IMR-90 (cell line): ENCODE data around the gene PRKN. TPM values are rescaled to one million over a fixed set of nuclear protein-coding genes. Genes with fewer than 3 reads are reported as not detected.

ENCODE experiments used
- ATAC-seq: fragments of 200-7000 bp; cut with Tn5 transposase; 2 replicates; pipeline ENCODE4 v1.9.1; 2020; ENCODE audit warnings: low read depth, mild to moderate bottlenecking, moderate library complexity
- BruUV-seq: library from RNA; stranded (reverse); fragments of 400-500 nt; replicated peaks from 2 replicates; lab custom pipeline; 2021; lab: Mats Ljungman, UMichigan
- CTCF ChIA-PET: fragments of 300-600 bp; formaldehyde crosslinking; extraction: SDS; loops from one replicate; lab custom pipeline; 2021; ENCODE audit warnings: antibody characterized with exemption; lab: Yijun Ruan, JAX
- POLR2A ChIA-PET: fragments of 300-600 bp; sonication (Branson Sonifier 250); formaldehyde crosslinking; loops from one replicate; lab custom pipeline; 2022; ENCODE audit warnings: antibody characterized with exemption; ENCODE audit not compliant: unreplicated experiment; lab: Charles Lee
- DNase-seq: peaks from one replicate; pipeline ENCODE4 v3.0.0; 2013
- H2AFZ ChIP-seq: replicated peaks from 2 replicates; pipeline ENCODE3; 2013; ENCODE audit warnings: low read length, mild to moderate bottlenecking; ENCODE audit not compliant: poor library complexity
- H2AK5ac ChIP-seq: 2 replicates; pipeline ENCODE4 v1.6.1; 2013; ENCODE audit warnings: low read depth, low read length, inconsistent platforms
- H2AK9ac ChIP-seq: replicated peaks from 2 replicates; pipeline ENCODE3; 2013; ENCODE audit warnings: mild to moderate bottlenecking, low read depth, low read length, moderate library complexity; ENCODE audit not compliant: poor library complexity
- H2BK120ac ChIP-seq: 2 replicates; pipeline ENCODE4 v1.6.1; 2013; ENCODE audit warnings: low read depth, low read length, inconsistent platforms
- H2BK15ac ChIP-seq: 3 replicates; pipeline ENCODE4 v1.6.1; 2013; ENCODE audit warnings: low read depth, low read length, inconsistent platforms
- H2BK20ac ChIP-seq: 2 replicates; pipeline ENCODE4 v1.6.1; 2013; ENCODE audit warnings: low read depth, mild to moderate bottlenecking, inconsistent platforms, low read length, moderate library complexity
- H2BK5ac ChIP-seq: 2 replicates; pipeline ENCODE4 v1.6.1; 2013; ENCODE audit warnings: mild to moderate bottlenecking, low read depth, low read length, inconsistent platforms; ENCODE audit not compliant: poor library complexity, severe bottlenecking
- H3K14ac ChIP-seq: replicated peaks from 2 replicates; pipeline ENCODE4 v1.6.1; 2013; ENCODE audit warnings: low read depth, low read length, inconsistent platforms
- H3K18ac ChIP-seq: 2 replicates; pipeline ENCODE4 v1.6.1; 2013; ENCODE audit warnings: low read depth, low read length, control low read depth
- H3K23ac ChIP-seq: 2 replicates; pipeline ENCODE4 v1.6.1; 2013; ENCODE audit warnings: low read depth, low read length, inconsistent platforms
- H3K27ac ChIP-seq: 2 replicates; pipeline ENCODE4 v1.5.1; 2013; ENCODE audit warnings: mild to moderate bottlenecking, control low read depth, low read length; ENCODE audit not compliant: insufficient read depth
- H3K27me3 ChIP-seq: 2 replicates; pipeline ENCODE4 v1.6.1; 2013; ENCODE audit warnings: low read length; ENCODE audit not compliant: control insufficient read depth, insufficient read depth
- H3K36me3 ChIP-seq: 2 replicates; pipeline ENCODE4 v1.6.1; 2013; ENCODE audit warnings: low read length, mixed read lengths; ENCODE audit not compliant: control insufficient read depth, insufficient read depth
- H3K4ac ChIP-seq: 2 replicates; pipeline ENCODE4 v1.6.1; 2013; ENCODE audit warnings: low read depth, low read length, inconsistent platforms
- H3K4me1 ChIP-seq: 2 replicates; pipeline ENCODE4 v1.6.1; 2013; ENCODE audit warnings: low read length, mixed read lengths; ENCODE audit not compliant: control insufficient read depth, insufficient read depth
- H3K4me2 ChIP-seq: 2 replicates; pipeline ENCODE4 v1.6.1; 2013; ENCODE audit warnings: low read depth, mild to moderate bottlenecking, control low read depth, low read length, moderate library complexity
- H3K4me3 ChIP-seq: 2 replicates; pipeline ENCODE4 v1.5.1; 2013; ENCODE audit warnings: low read depth, mild to moderate bottlenecking, control low read depth, low read length, moderate library complexity; ENCODE audit not compliant: insufficient read depth
- H3K56ac ChIP-seq: 2 replicates; pipeline ENCODE4 v1.6.1; 2013; ENCODE audit warnings: low read length, inconsistent platforms; ENCODE audit not compliant: insufficient read depth; ENCODE audit errors: extremely low read depth
- H3K79me1 ChIP-seq, 2 experiments: 2 replicates each; pipeline ENCODE4 v1.6.1; 2013; ENCODE audit warnings: low read length in 2 of 2, inconsistent platforms in 1 of 2, low read depth in 1 of 2
- H3K9ac ChIP-seq: 2 replicates; pipeline ENCODE4 v1.6.1; 2013; ENCODE audit warnings: low read depth, low read length, control low read depth
- H3K9me1 ChIP-seq: 2 replicates; pipeline ENCODE4 v1.6.1; 2013; ENCODE audit warnings: low read length, inconsistent platforms; ENCODE audit not compliant: insufficient read depth
- H3K9me3 ChIP-seq: 2 replicates; pipeline ENCODE4 v1.6.1; 2013; ENCODE audit warnings: low read length; ENCODE audit not compliant: control insufficient read depth, insufficient read depth
- H4K20me1 ChIP-seq: 2 replicates; pipeline ENCODE4 v1.6.1; 2013; ENCODE audit warnings: low read length, inconsistent platforms; ENCODE audit not compliant: insufficient read depth
- H4K5ac ChIP-seq: 2 replicates; pipeline ENCODE4 v1.6.1; 2013; ENCODE audit warnings: mild to moderate bottlenecking, low read depth, low read length, control low read depth
- H4K8ac ChIP-seq, 2 experiments: 2 replicates each; pipeline ENCODE4 v1.6.1; 2013; ENCODE audit warnings: low read depth in 2 of 2, low read length in 2 of 2, control low read depth in 1 of 2, inconsistent platforms in 1 of 2
- H4K91ac ChIP-seq: 2 replicates; pipeline ENCODE4 v1.6.1; 2013; ENCODE audit warnings: low read depth, low read length, inconsistent platforms; ENCODE audit not compliant: insufficient read depth
- BHLHE40 ChIP-seq: fragments of 150-350 bp; IDR thresholded peaks from 2 replicates; pipeline ENCODE4 v1.6.1; 2016; ENCODE audit warnings: mild to moderate bottlenecking, low read depth, low read length
- CEBPB ChIP-seq: IDR thresholded peaks from 2 replicates; pipeline ENCODE4 v1.6.1; 2012; ENCODE audit warnings: low read depth, low read length, improper control_type of control experiment
- FOS ChIP-seq: fragments of 150-350 bp; IDR thresholded peaks from 2 replicates; pipeline ENCODE4 v1.6.1; 2016; ENCODE audit warnings: low read depth, low read length
- MAZ ChIP-seq: IDR thresholded peaks from 2 replicates; pipeline ENCODE4 v1.6.1; 2012; ENCODE audit warnings: low read depth, mild to moderate bottlenecking, low read length, improper control_type of control experiment, moderate library complexity, borderline replicate concordance
- NFE2L2 ChIP-seq: fragments of 150-350 bp; IDR thresholded peaks from 2 replicates; pipeline ENCODE4 v1.6.1; 2016; ENCODE audit warnings: low read depth, mild to moderate bottlenecking, low read length
- POLR2A ChIP-seq: IDR thresholded peaks from 2 replicates; pipeline ENCODE4 v1.6.1; 2012; ENCODE audit warnings: mild to moderate bottlenecking, low read depth, low read length
- RAD21 ChIP-seq: IDR thresholded peaks from 2 replicates; pipeline ENCODE4 v1.6.1; 2012; ENCODE audit warnings: low read length, improper control_type of control experiment
- RCOR1 ChIP-seq: IDR thresholded peaks from 2 replicates; pipeline ENCODE4 v1.6.1; 2012; ENCODE audit warnings: mild to moderate bottlenecking, low read length, improper control_type of control experiment; ENCODE audit not compliant: insufficient replicate concordance
- RFX5 ChIP-seq: IDR thresholded peaks from 2 replicates; pipeline ENCODE4 v1.8.0; 2012; ENCODE audit warnings: low read depth, mild to moderate bottlenecking, low read length, moderate library complexity
- SMC3 ChIP-seq: fragments of 150-350 bp; IDR thresholded peaks from 2 replicates; pipeline ENCODE4 v1.6.1; 2016; ENCODE audit warnings: low read depth, mild to moderate bottlenecking, antibody characterized with exemption, low read length, moderate library complexity
- WGBS, 2 experiments: methylation state at CpG; one replicate each; pipeline versions ENCODE4 v1.1.5 to v1.1.7; 2013; ENCODE audit warnings: missing lambda C conversion rate in 2 of 2; ENCODE audit not compliant: insufficient read length in 1 of 2; ENCODE audit errors: extremely low coverage in 2 of 2; 5-methylcytosine and 5-hydroxymethylcytosine counted together
- dilution Hi-C: fragments of 300-500 bp; cut with HindIII; formaldehyde crosslinking; loops from one replicate; pipeline ENCODE4 v1.14.3; 2018; ENCODE audit warnings: low sequenced_read_pairs; ENCODE audit not compliant: unreplicated experiment
- in situ Hi-C: fragments of 300-500 bp; cut with MboI; formaldehyde crosslinking; loops from 3 replicates; pipeline ENCODE4 v1.14.3; 2019; ENCODE audit warnings: low sequenced_read_pairs, inconsistent platforms, mixed read lengths
- intact Hi-C: fragments of 100-400 bp; cut with micrococcal nuclease; formaldehyde crosslinking; loops from 2 replicates; pipeline ENCODE4 v1.10.0; 2022
- polyA plus RNA-seq, 3 experiments: library from polyadenylated mRNA; depleted of rRNA; stranded (reverse); fragments of >200 nt; gene quantifications; 2 replicates each; pipeline ENCODE4 v1.2.3, GENCODE V29; 2012; ENCODE audit warnings: low replicate concordance in 1 of 3
- total RNA-seq: library from RNA; depleted of rRNA; stranded (reverse); fragments of >200 nt; gene quantifications from 2 replicates; pipeline ENCODE4 v1.2.3, GENCODE V29; 2012
- TF ChIP-seq, protein P1 (sequence below): conservative IDR thresholded peaks from 2 replicates; pipeline ENCODE4 v1.5.1; 2012; ENCODE audit warnings: mild to moderate bottlenecking, low read depth, low read length, improper control_type of control experiment
- TF ChIP-seq, protein P2 (sequence below): fragments of 150-350 bp; IDR thresholded peaks from 2 replicates; pipeline ENCODE4 v1.6.1; 2016; ENCODE audit warnings: low read depth, mild to moderate bottlenecking, low read length, moderate library complexity, borderline replicate concordance

PRKN gene
- total and polyA plus RNA-seq, 2 of the 4 experiments (the other 2 are of a cell fraction), result 0.15 to 0.18 TPM

DNA sequence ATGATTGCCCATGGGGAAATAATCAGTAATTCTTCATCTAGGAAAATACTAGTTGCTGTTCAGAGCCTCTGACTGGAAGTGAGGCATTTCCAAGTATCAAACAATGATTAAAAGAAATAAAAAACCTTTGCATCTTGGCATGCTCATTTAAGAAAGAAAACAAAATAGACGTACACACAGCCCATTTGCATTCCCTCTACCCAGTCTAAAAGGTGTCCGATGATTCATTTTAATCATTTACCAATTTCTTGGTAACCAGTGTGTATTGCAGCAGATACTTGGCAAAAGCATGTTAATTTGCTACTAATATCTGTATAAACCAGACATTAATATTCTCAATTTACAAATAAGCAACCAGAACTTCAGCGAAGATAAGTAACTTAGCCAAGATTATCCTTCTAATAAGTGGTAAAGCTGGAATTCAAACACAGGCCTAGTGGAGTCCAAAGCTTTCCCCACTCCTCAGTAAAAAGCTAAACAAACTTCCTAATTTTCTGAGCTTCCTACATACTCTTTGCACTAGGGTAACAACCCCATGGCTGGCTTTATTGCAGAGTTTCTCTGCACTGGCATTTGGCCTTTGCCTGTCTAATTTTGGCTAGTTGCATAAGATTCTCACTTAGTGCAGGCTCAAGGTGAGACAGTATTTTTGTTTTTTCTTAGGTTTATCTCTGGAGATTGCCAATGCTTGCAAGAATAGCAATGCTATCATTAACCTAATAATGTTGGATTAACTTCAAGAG is 338.1 kb downstream of the PRKN start:
- no peak for ATAC-seq
- no peak overlapping the region for H3K14ac ChIP-seq
- H3K27ac ChIP-seq, result no peak overlapping the region
- peaks cover 20% of the 10 kb centered on the region for H3K9me3 ChIP-seq
- no peak overlapping the region for H4K91ac ChIP-seq
- in situ Hi-C loops (no loop called here), dilution Hi-C loops (no loop called here), intact Hi-C loops (no loop called here)
- no peak overlapping the region for H3K18ac ChIP-seq
- H4K5ac ChIP-seq, result no peak overlapping the region
- H3K27me3 ChIP-seq, result no peaks in the 10 kb centered on the region
- H3K79me1 ChIP-seq, result no peaks in the 10 kb centered on the region
- POLR2A ChIA-PET, result no interaction called here
- no peak overlapping the region for H2AK9ac ChIP-seq
- H2BK15ac ChIP-seq, result no peak overlapping the region
- H2BK120ac ChIP-seq, result no peak overlapping the region
- no peak overlapping the region for H3K9ac ChIP-seq
- H2BK5ac ChIP-seq, result no peak overlapping the region
- no peak overlapping the region for H3K4me3 ChIP-seq
- no CpG with 5 or more reads among the region's 3 CpGs for WGBS, 2 experiments
- no peaks in the 10 kb centered on the region for H3K36me3 ChIP-seq
- no peaks in the 10 kb centered on the region for H3K9me1 ChIP-seq
- H3K4me2 ChIP-seq, result no peak overlapping the region
- BruUV-seq, result no TSS peak
- H2BK20ac ChIP-seq, result no peak overlapping the region
- no peaks in the 10 kb centered on the region for H3K4me1 ChIP-seq
- H4K20me1 ChIP-seq, result no peaks in the 10 kb centered on the region
- TF ChIP-seq SMC3, result no peak
- no peak for TF ChIP-seq FOS
- TF ChIP-seq POLR2A, result no peak
- TF ChIP-seq, protein P1, sequence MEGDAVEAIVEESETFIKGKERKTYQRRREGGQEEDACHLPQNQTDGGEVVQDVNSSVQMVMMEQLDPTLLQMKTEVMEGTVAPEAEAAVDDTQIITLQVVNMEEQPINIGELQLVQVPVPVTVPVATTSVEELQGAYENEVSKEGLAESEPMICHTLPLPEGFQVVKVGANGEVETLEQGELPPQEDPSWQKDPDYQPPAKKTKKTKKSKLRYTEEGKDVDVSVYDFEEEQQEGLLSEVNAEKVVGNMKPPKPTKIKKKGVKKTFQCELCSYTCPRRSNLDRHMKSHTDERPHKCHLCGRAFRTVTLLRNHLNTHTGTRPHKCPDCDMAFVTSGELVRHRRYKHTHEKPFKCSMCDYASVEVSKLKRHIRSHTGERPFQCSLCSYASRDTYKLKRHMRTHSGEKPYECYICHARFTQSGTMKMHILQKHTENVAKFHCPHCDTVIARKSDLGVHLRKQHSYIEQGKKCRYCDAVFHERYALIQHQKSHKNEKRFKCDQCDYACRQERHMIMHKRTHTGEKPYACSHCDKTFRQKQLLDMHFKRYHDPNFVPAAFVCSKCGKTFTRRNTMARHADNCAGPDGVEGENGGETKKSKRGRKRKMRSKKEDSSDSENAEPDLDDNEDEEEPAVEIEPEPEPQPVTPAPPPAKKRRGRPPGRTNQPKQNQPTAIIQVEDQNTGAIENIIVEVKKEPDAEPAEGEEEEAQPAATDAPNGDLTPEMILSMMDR, result no peak
- TF ChIP-seq CEBPB, result no peak
- no peak for TF ChIP-seq BHLHE40
- no peak for TF ChIP-seq RAD21
- TF ChIP-seq MAZ, result no peak
- TF ChIP-seq, protein P2, sequence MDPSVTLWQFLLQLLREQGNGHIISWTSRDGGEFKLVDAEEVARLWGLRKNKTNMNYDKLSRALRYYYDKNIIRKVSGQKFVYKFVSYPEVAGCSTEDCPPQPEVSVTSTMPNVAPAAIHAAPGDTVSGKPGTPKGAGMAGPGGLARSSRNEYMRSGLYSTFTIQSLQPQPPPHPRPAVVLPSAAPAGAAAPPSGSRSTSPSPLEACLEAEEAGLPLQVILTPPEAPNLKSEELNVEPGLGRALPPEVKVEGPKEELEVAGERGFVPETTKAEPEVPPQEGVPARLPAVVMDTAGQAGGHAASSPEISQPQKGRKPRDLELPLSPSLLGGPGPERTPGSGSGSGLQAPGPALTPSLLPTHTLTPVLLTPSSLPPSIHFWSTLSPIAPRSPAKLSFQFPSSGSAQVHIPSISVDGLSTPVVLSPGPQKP, result no peak
- no peak for TF ChIP-seq RFX5
- TF ChIP-seq NFE2L2, result no peak
- no peak for TF ChIP-seq RCOR1
- no peak overlapping the region for H3K23ac ChIP-seq
- H3K56ac ChIP-seq, result no peak overlapping the region
- H2AK5ac ChIP-seq, result no peak overlapping the region
- H3K4ac ChIP-seq, result no peak overlapping the region
- DNase-seq, result no peak
- CTCF ChIA-PET, result no interaction called here
- H4K8ac ChIP-seq, result no peak overlapping the region
- H2AFZ ChIP-seq, result no peak overlapping the region
